Naive thymus-derived CD4-positive, alpha-beta T cell (primary cell): ENCODE data around the gene PPP6R3. TPM values are rescaled to one million over a fixed set of nuclear protein-coding genes. Genes with fewer than 3 reads are reported as not detected.

Source experiments
- ATAC-seq: fragments of 150-1000 bp; cut with Tn5 transposase; 2 replicates; pipeline ENCODE4 v1.10.0; 2021; ENCODE audit warnings: mild to moderate bottlenecking, moderate library complexity
- CTCF ChIA-PET: fragments of 350-600 bp; sonication (Branson Sonifier 250); formaldehyde crosslinking; loops from one replicate; lab custom pipeline; 2021; ENCODE audit warnings: antibody characterized with exemption; lab: Charles Lee
- POLR2A ChIA-PET: fragments of 350-600 bp; sonication (Branson Sonifier 250); formaldehyde crosslinking; loops from one replicate; lab custom pipeline; 2021; ENCODE audit warnings: antibody characterized with exemption, inconsistent platforms; lab: Charles Lee
- DNase-seq, 9 donors: peaks; one replicate each; pipeline versions ENCODE4 v3.0.0 to v3.0.0-alpha.2; 2020 to 2022; ENCODE audit warnings: mixed read lengths in 1 of 9
- H3K27ac ChIP-seq: one replicate; pipeline ENCODE4 v1.7.0; 2013; ENCODE audit warnings: mild to moderate bottlenecking, low read depth, low read length, moderate library complexity
- H3K27me3 ChIP-seq, 2 donors: one replicate each; pipeline ENCODE4 v1.7.0; 2013; ENCODE audit warnings: low read length in 2 of 2, mild to moderate bottlenecking in 2 of 2, moderate library complexity in 2 of 2; ENCODE audit not compliant: control insufficient read depth in 2 of 2, insufficient read depth in 2 of 2
- H3K36me3 ChIP-seq, 3 experiments: 1 replicate in 2 of 3; 2 replicates in 1 of 3; pipeline ENCODE4 v1.7.0; 2013; ENCODE audit warnings: low read length in 3 of 3, mild to moderate bottlenecking in 3 of 3, moderate library complexity in 1 of 3; ENCODE audit not compliant: insufficient read depth in 3 of 3, control insufficient read depth in 2 of 3
- H3K4me1 ChIP-seq, 2 donors: one replicate each; pipeline ENCODE4 v1.7.0; 2013; ENCODE audit warnings: low read length in 2 of 2, mild to moderate bottlenecking in 2 of 2, moderate library complexity in 1 of 2; ENCODE audit not compliant: control insufficient read depth in 2 of 2, insufficient read depth in 2 of 2
- H3K4me3 ChIP-seq: 2 replicates; pipeline ENCODE4 v1.7.0; 2013; ENCODE audit warnings: mild to moderate bottlenecking, low read length
- H3K9me3 ChIP-seq, 3 experiments: 1 replicate in 2 of 3; 2 replicates in 1 of 3; pipeline ENCODE4 v1.7.0; 2013; ENCODE audit warnings: low read length in 3 of 3; ENCODE audit not compliant: control insufficient read depth in 2 of 3
- H3K27ac Mint-ChIP-seq, 9 donors: one replicate each; pipeline ENCODE4 v1.8.0; 2020 to 2022; ENCODE audit warnings: mixed read lengths in 9 of 9, mild to moderate bottlenecking in 8 of 9, moderate library complexity in 5 of 9, inconsistent platforms in 2 of 9
- H3K27me3 Mint-ChIP-seq, 5 donors: one replicate each; pipeline ENCODE4 v1.8.0; 2021 to 2022; ENCODE audit warnings: mixed read lengths in 5 of 5, mild to moderate bottlenecking in 1 of 5
- H3K36me3 Mint-ChIP-seq, 5 donors: one replicate each; pipeline ENCODE4 v1.8.0; 2020 to 2022; ENCODE audit warnings: mixed read lengths in 5 of 5, mild to moderate bottlenecking in 3 of 5, inconsistent platforms in 1 of 5
- H3K4me1 Mint-ChIP-seq, 7 donors: one replicate each; pipeline ENCODE4 v1.8.0; 2020 to 2022; ENCODE audit warnings: mixed read lengths in 7 of 7, mild to moderate bottlenecking in 3 of 7, inconsistent platforms in 1 of 7
- H3K4me3 Mint-ChIP-seq, 10 donors: one replicate each; pipeline ENCODE4 v1.8.0; 2020 to 2022; ENCODE audit warnings: mild to moderate bottlenecking in 10 of 10, mixed read lengths in 10 of 10, moderate library complexity in 6 of 10, inconsistent platforms in 2 of 10
- H3K9me3 Mint-ChIP-seq, 11 donors: one replicate each; pipeline ENCODE4 v1.8.0; 2020 to 2022; ENCODE audit warnings: mixed read lengths in 11 of 11, mild to moderate bottlenecking in 4 of 11, inconsistent platforms in 1 of 11, moderate library complexity in 1 of 11
- intact Hi-C, 2 donors: fragments of 100-400 bp; cut with micrococcal nuclease; formaldehyde crosslinking; loops; one replicate each; pipeline ENCODE4 v1.15.1; 2023
- polyA plus RNA-seq, 2 donors: library from polyadenylated mRNA; unstranded; fragments of 300-500 nt; fragmentation: Illumina TruSeq; gene quantifications; one replicate each; pipeline ENCODE4 v1.2.3, GENCODE V29; 2021
- total RNA-seq, 6 experiments: library from RNA in 5 of 6; stranded (reverse) in 5 of 6; gene quantifications; 1 replicate in 5 of 6; 2 replicates in 1 of 6; pipeline ENCODE4 v1.2.3 and lab custom pipeline; 2021 to 2026

PPP6R3 gene
- total and polyA plus RNA-seq, 7 experiments from 2014 or later, result 43.5 to 159 (median 133) TPM

DNA sequence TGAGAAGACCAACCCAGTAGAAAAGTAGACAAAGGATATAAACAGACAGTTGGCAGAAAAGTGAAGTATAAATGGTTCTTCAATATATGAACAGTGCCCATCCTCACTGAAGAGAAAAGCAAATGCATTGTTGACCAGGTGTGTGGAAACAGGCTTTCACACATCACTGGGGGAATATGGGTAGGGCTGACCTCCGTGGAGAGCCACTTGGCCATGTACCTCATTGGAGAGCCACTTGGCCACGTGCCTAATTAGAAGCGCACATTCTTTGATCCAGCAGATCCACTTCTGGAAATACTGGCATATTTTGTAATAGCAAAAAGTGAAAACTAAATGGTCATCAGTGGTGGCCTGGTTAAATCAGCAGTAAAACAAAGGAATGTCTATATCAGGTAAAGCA, 43.2 kb downstream of the PPP6R3 start:
- Histone ChIP-seq H3K27ac (no peak overlapping the region), H3K9me3 (no peaks in the 10 kb centered on the region), H3K4me3 (no peak overlapping the region), H3K27me3 (no peaks in the 10 kb centered on the region), H3K36me3 (no peaks in the 10 kb centered on the region), H3K4me1 (peaks cover 6 to 42% of the 10 kb centered on the region in 2 donors)
- intact Hi-C loops, result loop anchor here (2.0 to 10.0 kb wide), 2 partner anchors 15 to 61 kb away; no protein-coding TSS in a partner anchor
- Mint-ChIP-seq H3K27me3 (no peaks in the 10 kb centered on the region), H3K4me1 (peaks cover 61 to 97% (median 94%) of the 10 kb centered on the region in 7 donors), H3K27ac (peak overlapping the region in 6 of 9 donors; percentile 1 to 42 (median 27)), H3K4me3 (peak overlapping the region in 8 of 10 donors; percentile 1 to 53 (median 32)), H3K36me3 (peaks cover 0 to 21% (median 3%) of the 10 kb centered on the region in 5 donors), H3K9me3 (no peaks in the 10 kb centered on the region)
- DNase-seq, result no peak
- POLR2A ChIA-PET, result interaction anchor here (0.7 kb wide), 1 partner anchor 13 kb away, joined by 3 read pairs; no protein-coding TSS in a partner anchor
- ATAC-seq, result no peak
- CTCF ChIA-PET, result no interaction called here

GRCh38 chr11:68504432-68505066, 44.0 kb downstream of the PPP6R3 start:
- POLR2A ChIA-PET, result no interaction called here
- intact Hi-C loops, result loop anchor here (2.0 to 10.0 kb wide), 3 partner anchors 14 to 60 kb away; partner anchors contain the start of gene PPP6R3 (in 1 of the 2)
- CTCF ChIA-PET, result interaction anchor here (0.6 kb wide), 2 partner anchors 16 to 84 kb away, joined by 3 read pairs; no protein-coding TSS in a partner anchor
- Mint-ChIP-seq H3K36me3 (peaks cover 0 to 24% (median 3%) of the 10 kb centered on the region in 5 donors), H3K4me3 (peak overlapping the region in 5 of 10 donors; percentile 2 to 53 (median 29)), H3K9me3 (no peaks in the 10 kb centered on the region), H3K27me3 (no peaks in the 10 kb centered on the region), H3K27ac (peak overlapping the region in 5 of 9 donors; percentile 15 to 69 (median 46)), H3K4me1 (peaks cover 60 to 97% (median 92%) of the 10 kb centered on the region in 7 donors)
- Histone ChIP-seq H3K9me3 (no peaks in the 10 kb centered on the region), H3K36me3 (no peaks in the 10 kb centered on the region), H3K27ac (no peak overlapping the region), H3K27me3 (no peaks in the 10 kb centered on the region), H3K4me1 (peaks cover 6 to 35% of the 10 kb centered on the region in 2 donors), H3K4me3 (no peak overlapping the region)
- ATAC-seq (no peak), DNase-seq (no peak)

DNA sequence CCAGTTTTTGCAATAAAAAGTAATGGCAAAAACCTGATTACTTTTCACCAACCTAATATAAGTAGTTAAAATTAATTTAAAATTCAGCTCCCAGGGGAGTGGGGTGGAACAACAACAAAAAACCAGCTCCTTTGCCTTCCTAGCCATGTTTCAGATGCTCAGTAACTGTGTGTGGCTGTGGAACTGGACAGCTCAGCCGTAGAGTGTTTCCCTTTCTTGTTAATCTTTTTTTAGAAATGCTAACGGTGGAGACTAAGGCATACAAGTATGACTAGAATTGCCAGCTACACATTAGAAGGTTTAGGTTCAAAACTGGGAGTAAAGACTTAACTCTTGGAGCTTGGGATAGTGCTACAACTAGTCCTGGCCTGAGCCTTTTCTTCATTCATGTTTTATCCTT, 45.0 kb downstream of the PPP6R3 start:
- Histone ChIP-seq H3K4me3 (no peak overlapping the region), H3K36me3 (peaks cover 0 to 1% (median 0%) of the 10 kb centered on the region in 3 experiments), H3K9me3 (no peaks in the 10 kb centered on the region), H3K4me1 (peaks cover 6 to 32% of the 10 kb centered on the region in 2 donors), H3K27ac (no peak overlapping the region), H3K27me3 (no peaks in the 10 kb centered on the region)
- DNase-seq (no peak), ATAC-seq (no peak)
- Mint-ChIP-seq H3K27me3 (no peaks in the 10 kb centered on the region), H3K36me3 (peaks cover 0 to 27% (median 3%) of the 10 kb centered on the region in 5 donors), H3K27ac (peak overlapping the region in 2 of 9 donors; percentile 48 to 69), H3K4me3 (peak overlapping the region in 3 of 10 donors; percentile 3 to 53 (median 13)), H3K4me1 (peaks cover 55 to 94% (median 86%) of the 10 kb centered on the region in 7 donors), H3K9me3 (no peaks in the 10 kb centered on the region)
- POLR2A ChIA-PET, result no interaction called here
- CTCF ChIA-PET, result no interaction called here
- intact Hi-C loops, result loop anchor here (2.0 to 10.0 kb wide), 3 partner anchors 13 to 59 kb away; partner anchors contain the start of gene PPP6R3 (in 1 of the 2)

DNA sequence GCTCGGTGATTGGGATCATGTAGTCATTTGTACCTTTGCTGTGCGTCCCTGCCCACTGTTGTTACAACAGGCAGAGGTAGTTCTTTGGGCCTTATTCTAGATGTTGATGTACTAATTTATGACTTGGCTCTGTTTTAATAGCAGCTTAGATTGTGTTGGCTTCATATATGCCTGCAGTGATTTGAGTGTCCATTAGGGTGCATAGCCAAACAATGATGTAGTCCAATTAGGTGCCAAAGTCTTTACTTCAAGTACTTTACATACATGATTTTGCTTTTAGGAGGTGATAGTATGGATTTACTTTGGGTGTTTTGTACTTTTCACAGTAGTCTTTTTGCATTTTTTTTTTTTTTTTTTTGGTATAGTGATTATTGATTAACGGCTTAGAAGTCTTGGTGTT, 46.4 kb downstream of the PPP6R3 start:
- peak overlapping the region in 6 of 9 donors; percentile 10 to 82 (median 56) for H3K27ac Mint-ChIP-seq

GRCh38 chr11:68508425-68508824, 47.9 kb downstream of the PPP6R3 start:
- no peak overlapping the region for H3K4me3 ChIP-seq
- ATAC-seq (no peak), DNase-seq (no peak)
- CTCF ChIA-PET, result no interaction called here
- H3K36me3 ChIP-seq, result peaks cover 0 to 16% (median 0%) of the 10 kb centered on the region in 3 experiments
- Mint-ChIP-seq H3K27me3 (no peaks in the 10 kb centered on the region), H3K36me3 (peaks cover 0 to 27% (median 12%) of the 10 kb centered on the region in 5 donors), H3K4me3 (peak overlapping the region in 3 of 10 donors; percentile 1 to 54 (median 1)), H3K27ac (peak overlapping the region in 2 of 9 donors; percentile 49 to 82), H3K4me1 (peaks cover 46 to 94% (median 83%) of the 10 kb centered on the region in 7 donors), H3K9me3 (no peaks in the 10 kb centered on the region)
- no peak overlapping the region for H3K27ac ChIP-seq
- intact Hi-C loops, result loop anchor here (5.0 to 10.0 kb wide), 2 partner anchors 46 to 56 kb away; partner anchors contain the start of gene PPP6R3 (in 1 of the 2)
- POLR2A ChIA-PET, result interaction anchor here (0.5 kb wide), 1 partner anchor 60 kb away, joined by 4 read pairs; no protein-coding TSS in a partner anchor
- H3K27me3 ChIP-seq, result no peaks in the 10 kb centered on the region
- no peaks in the 10 kb centered on the region for H3K9me3 ChIP-seq
- H3K4me1 ChIP-seq, result peaks cover 0 to 24% of the 10 kb centered on the region in 2 donors

More for the DNA sequence above, 46.4 kb downstream of the PPP6R3 start:
- H3K9me3 Mint-ChIP-seq, result no peaks in the 10 kb centered on the region
- H3K27me3 ChIP-seq, result no peaks in the 10 kb centered on the region
- ATAC-seq (no peak), DNase-seq (no peak)
- H3K27me3 Mint-ChIP-seq, result no peaks in the 10 kb centered on the region
- peaks cover 0 to 4% (median 0%) of the 10 kb centered on the region in 3 experiments for H3K36me3 ChIP-seq
- H3K4me3 Mint-ChIP-seq, result peak overlapping the region in 9 of 10 donors; percentile 1 to 59 (median 38)
- H3K4me1 ChIP-seq, result peaks cover 0 to 32% of the 10 kb centered on the region in 2 donors
- peaks cover 0 to 27% (median 8%) of the 10 kb centered on the region in 5 donors for H3K36me3 Mint-ChIP-seq
- peaks cover 52 to 94% (median 84%) of the 10 kb centered on the region in 7 donors for H3K4me1 Mint-ChIP-seq
- H3K4me3 ChIP-seq, result no peak overlapping the region
- ChIA-PET CTCF (no interaction called here), POLR2A (interaction anchor here (0.7 kb wide), 1 partner anchor 573 kb away, joined by 4 read pairs; no protein-coding TSS in a partner anchor)
- H3K27ac ChIP-seq, result no peak overlapping the region
- no peaks in the 10 kb centered on the region for H3K9me3 ChIP-seq
- intact Hi-C loops, result loop anchor here (5.0 to 10.0 kb wide), 2 partner anchors 45 to 58 kb away; partner anchors contain the start of gene PPP6R3 (in 1 of the 2)

DNA sequence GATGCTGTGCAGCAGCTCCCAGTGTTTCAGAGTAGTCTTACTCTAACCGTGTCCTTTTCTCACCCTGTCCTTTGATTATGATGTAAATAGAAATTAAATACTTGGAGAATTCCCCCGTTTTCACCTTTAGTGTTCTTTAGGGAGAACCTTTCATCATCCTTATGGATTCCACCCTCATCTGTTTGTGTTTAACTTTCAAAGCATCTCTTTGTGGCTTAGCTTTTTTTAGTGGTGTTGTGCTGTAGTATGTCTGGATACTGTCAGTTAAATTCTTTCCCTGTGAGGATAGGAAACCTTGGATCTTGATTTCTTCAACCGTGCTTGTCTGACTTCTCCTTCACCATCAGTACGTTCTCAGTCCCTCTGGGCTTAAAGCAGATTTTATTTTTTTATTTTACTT, 48.5 kb downstream of the PPP6R3 start:
- Mint-ChIP-seq H3K27me3 (no peaks in the 10 kb centered on the region), H3K4me3 (peak overlapping the region in 1 of 10 donors; percentile 1), H3K9me3 (no peaks in the 10 kb centered on the region), H3K4me1 (peaks cover 45 to 94% (median 83%) of the 10 kb centered on the region in 7 donors), H3K36me3 (peaks cover 0 to 28% (median 18%) of the 10 kb centered on the region in 5 donors), H3K27ac (peak overlapping the region in 3 of 9 donors; percentile 6 to 82 (median 21))
- DNase-seq (no peak), ATAC-seq (no peak)
- ChIA-PET POLR2A (interaction anchor here (0.5 to 0.7 kb wide), 2 partner anchors 33 to 60 kb away, joined by 3 to 4 read pairs; no protein-coding TSS in a partner anchor), CTCF (interaction anchor here (0.6 kb wide), 1 partner anchor 37 kb away, joined by 4 read pairs; no protein-coding TSS in a partner anchor)
- Histone ChIP-seq H3K27ac (no peak overlapping the region), H3K4me3 (no peak overlapping the region), H3K27me3 (no peaks in the 10 kb centered on the region), H3K36me3 (peaks cover 0 to 16% (median 0%) of the 10 kb centered on the region in 3 experiments), H3K9me3 (no peaks in the 10 kb centered on the region), H3K4me1 (peaks cover 0 to 18% of the 10 kb centered on the region in 2 donors)
- intact Hi-C loops, result loop anchor here (5.0 to 10.0 kb wide), 2 partner anchors 47 to 56 kb away; partner anchors contain the start of gene PPP6R3 (in 1 of the 2)
